ENCODE results near the gene OR6B1.
"Not testable (repeated sequence)": the region's sequence is repeated elsewhere in the genome, so short reads cannot be mapped to it uniquely, and the experiment has no call there.

OR6B1 gene

GRCh38 chr7:144038887-144039286 is 38.8 kb downstream of the OR6B1 start:
- H3K27ac ChIP-seq: no peak overlapping the region; the same call in 1 of the 2 replicates
- TF ChIP-seq CTCF (conservative IDR thresholded peaks at IDR 0.05): no peak

GRCh38 chr7:144048648-144049047 is 48.5 kb downstream of the OR6B1 start, which contains the start of gene OR2A5:
TSS of gene OR2A5 (plus strand) at chr7:144048948. CDS start at chr7:144050402, 1,454 bp downstream.
- TF ChIP-seq CTCF (conservative IDR thresholded peaks at IDR 0.05): no peak

DNA sequence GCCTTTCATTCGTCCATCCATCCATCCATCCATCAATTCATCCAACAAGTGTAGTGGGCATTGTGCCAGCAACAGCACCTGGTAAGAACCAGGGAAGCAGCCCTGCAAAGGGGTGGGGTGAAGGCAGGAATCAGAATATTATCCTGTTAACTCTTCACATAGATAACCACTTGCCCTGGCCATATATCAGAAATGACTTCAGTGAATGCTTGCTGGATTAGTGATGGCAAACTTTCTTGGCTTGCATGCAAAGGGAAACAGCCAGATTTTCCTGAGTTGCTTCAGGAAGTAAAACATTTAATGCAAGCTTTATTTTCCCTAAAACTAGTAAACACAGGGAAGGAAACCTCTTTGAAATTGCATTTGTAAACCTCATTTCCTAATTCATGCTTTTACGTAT is 49.4 kb downstream of the OR6B1 start:
- no peak overlapping the region for H3K27ac ChIP-seq
- no peak for TF ChIP-seq CTCF (conservative IDR thresholded peaks at IDR 0.05)

More at GRCh38 chr7:144048648-144049047, 48.5 kb downstream of the OR6B1 start, which contains the start of gene OR2A5:
- H3K27ac ChIP-seq: no peak within 1 kb of the TSS

- H3K27ac ChIP-seq: no peak overlapping the region
- no peak for TF ChIP-seq CTCF (conservative IDR thresholded peaks at IDR 0.05)
These were observed 50.0 kb downstream of the OR6B1 start for GRCh38 chr7:144050093-144050492.

- not testable (repeated sequence) for H3K27ac ChIP-seq
These were observed 50.8 kb downstream of the OR6B1 start for GRCh38 chr7:144050884-144051283.

DNA sequence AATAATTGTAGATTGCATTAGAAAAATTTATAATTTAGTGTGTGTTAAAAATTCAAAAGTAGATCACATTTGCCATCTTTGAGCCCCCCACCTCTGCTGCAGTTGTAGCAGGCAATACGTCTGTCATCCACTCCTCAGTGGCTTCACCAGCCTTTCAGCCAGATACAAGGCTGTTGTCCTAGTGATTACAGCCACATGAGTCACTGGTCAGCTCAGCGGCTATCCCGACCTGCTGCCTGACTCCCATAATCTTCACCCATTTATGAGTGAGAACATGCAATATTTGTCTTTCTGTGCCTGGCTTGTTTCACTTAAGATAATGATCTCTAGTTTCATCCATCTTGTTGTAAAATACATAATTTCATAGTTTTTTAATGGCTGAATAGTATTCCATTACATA is 57.8 kb downstream of the OR6B1 start:
- no peak overlapping the region for H3K27ac ChIP-seq
- TF ChIP-seq CTCF (conservative IDR thresholded peaks at IDR 0.05): no peak
